Measurements from ENCODE around the gene SBNO2. TPM values are rescaled to one million over a fixed set of nuclear protein-coding genes. Genes with fewer than 3 reads are reported as not detected.

Gene SBNO2
- total RNA-seq, 1 donor from 2014 or later, result 40.9 TPM

- Mint-ChIP-seq H3K4me3 (ENCODE audit: low read depth) (no peak overlapping the region), H3K27me3 (peaks cover 12% of the 10 kb centered on the region), H3K9me3 (ENCODE audit: low read depth) (no peaks in the 10 kb centered on the region), H3K36me3 (ENCODE audit: insufficient read depth) (no peaks in the 10 kb centered on the region), H3K27ac (no peak overlapping the region), H3K4me1 (ENCODE audit: low read depth) (peaks cover 1% of the 10 kb centered on the region)
- no peak for DNase-seq (ENCODE audit: low spot score, unreplicated experiment)
- no peak for TF ChIP-seq CTCF (IDR thresholded peaks at IDR 0.05; ENCODE audit: unreplicated experiment)
Observed at GRCh38 chr19:1063030-1063908, 110.8 kb downstream of the SBNO2 start.

- peak overlapping the region; percentile 81 for H3K27ac Mint-ChIP-seq
- no peak for TF ChIP-seq CTCF (IDR thresholded peaks at IDR 0.05; ENCODE audit: unreplicated experiment)
- DNase-seq (ENCODE audit: low spot score, unreplicated experiment), result no peak
- H3K36me3 Mint-ChIP-seq (ENCODE audit: insufficient read depth), result no peaks in the 10 kb centered on the region
- no peaks in the 10 kb centered on the region for H3K9me3 Mint-ChIP-seq (ENCODE audit: low read depth)
- no peak overlapping the region for H3K4me3 Mint-ChIP-seq (ENCODE audit: low read depth)
- peaks cover 1% of the 10 kb centered on the region for H3K4me1 Mint-ChIP-seq (ENCODE audit: low read depth)
- peaks cover 12% of the 10 kb centered on the region for H3K27me3 Mint-ChIP-seq
Observed at GRCh38 chr19:1062387-1063029, 111.6 kb downstream of the SBNO2 start.

- peaks cover 1% of the 10 kb centered on the region for H3K4me1 Mint-ChIP-seq (ENCODE audit: low read depth)
- no peak for DNase-seq (ENCODE audit: low spot score, unreplicated experiment)
- no peaks in the 10 kb centered on the region for H3K9me3 Mint-ChIP-seq (ENCODE audit: low read depth)
- H3K27ac Mint-ChIP-seq, result no peak overlapping the region
- no peaks in the 10 kb centered on the region for H3K36me3 Mint-ChIP-seq (ENCODE audit: insufficient read depth)
- H3K4me3 Mint-ChIP-seq (ENCODE audit: low read depth), result no peak overlapping the region
- no peak for TF ChIP-seq CTCF (IDR thresholded peaks at IDR 0.05; ENCODE audit: unreplicated experiment)
- peaks cover 12% of the 10 kb centered on the region for H3K27me3 Mint-ChIP-seq
Observed at GRCh38 chr19:1061987-1062386, 112.1 kb downstream of the SBNO2 start.

GRCh38 chr19:1060689-1061088 is 113.4 kb downstream of the SBNO2 start:
- peaks cover 9% of the 10 kb centered on the region for H3K27me3 Mint-ChIP-seq
- DNase-seq (ENCODE audit: low spot score, unreplicated experiment), result no peak
- no peaks in the 10 kb centered on the region for H3K9me3 Mint-ChIP-seq (ENCODE audit: low read depth)
- no peak for TF ChIP-seq CTCF (IDR thresholded peaks at IDR 0.05; ENCODE audit: unreplicated experiment)
- H3K36me3 Mint-ChIP-seq (ENCODE audit: insufficient read depth), result peaks cover 7% of the 10 kb centered on the region
- no peaks in the 10 kb centered on the region for H3K4me1 Mint-ChIP-seq (ENCODE audit: low read depth)
- H3K27ac Mint-ChIP-seq, result no peak overlapping the region
- H3K4me3 Mint-ChIP-seq (ENCODE audit: low read depth), result no peak overlapping the region

- H3K9me3 Mint-ChIP-seq (ENCODE audit: low read depth), result no peaks in the 10 kb centered on the region
- H3K36me3 Mint-ChIP-seq (ENCODE audit: insufficient read depth), result peaks cover 7% of the 10 kb centered on the region
- no peak for TF ChIP-seq CTCF (IDR thresholded peaks at IDR 0.05; ENCODE audit: unreplicated experiment)
- no peaks in the 10 kb centered on the region for H3K27me3 Mint-ChIP-seq
- DNase-seq (ENCODE audit: low spot score, unreplicated experiment), result no peak
- no peak overlapping the region for H3K4me3 Mint-ChIP-seq (ENCODE audit: low read depth)
- no peak overlapping the region for H3K27ac Mint-ChIP-seq
- no peaks in the 10 kb centered on the region for H3K4me1 Mint-ChIP-seq (ENCODE audit: low read depth)
Observed at GRCh38 chr19:1058112-1058511, 116.0 kb downstream of the SBNO2 start.

Other genes with a start within 250 kb of the SBNO2 start
- 149 and 154 TPM in 2 replicates for gene ARID3A, start 248.2 kb downstream of the SBNO2 start, total RNA-seq
- 71.8 and 72.3 TPM in 2 replicates for gene WDR18, start 189.9 kb downstream of the SBNO2 start, total RNA-seq
- gene GRIN3B, start 173.8 kb downstream of the SBNO2 start, total RNA-seq, result 1.4 and 1.5 TPM in 2 replicates
- 171 and 199 TPM in 2 replicates for gene TMEM259, start 153.1 kb downstream of the SBNO2 start, total RNA-seq
- not detected in 2 replicates for gene RNU6-2, start 152.7 kb downstream of the SBNO2 start, total RNA-seq
- 225 and 226 TPM in 2 replicates for gene CNN2, start 147.7 kb downstream of the SBNO2 start, total RNA-seq
- gene ABCA7, start 134.2 kb downstream of the SBNO2 start, total RNA-seq, result 54.6 and 57.3 TPM in 2 replicates
- gene ARHGAP45, start 107.1 kb downstream of the SBNO2 start, total RNA-seq, result 6.1 and 8.1 TPM in 2 replicates
- 161 TPM in 2 replicates for gene POLR2E, start 78.9 kb downstream of the SBNO2 start, total RNA-seq
- 231 and 236 TPM in 2 replicates for gene GPX4, start 70.3 kb downstream of the SBNO2 start, total RNA-seq
- gene STK11, start 31.5 kb upstream of the SBNO2 start, total RNA-seq, result 59.3 and 61.5 TPM in 2 replicates
- gene CBARP, start 63.7 kb upstream of the SBNO2 start, total RNA-seq, result 12.4 and 13.0 TPM in 2 replicates
- 107 and 117 TPM in 2 replicates for gene ATP5F1D, start 67.5 kb upstream of the SBNO2 start, total RNA-seq
- gene MIDN, start 74.3 kb upstream of the SBNO2 start, total RNA-seq, result 187 and 193 TPM in 2 replicates
- gene CIRBP, start 95.1 kb upstream of the SBNO2 start, total RNA-seq, result 462 and 465 TPM in 2 replicates
- 30.0 and 31.8 TPM in 2 replicates for gene FAM174C, start 101.3 kb upstream of the SBNO2 start, total RNA-seq
- gene EFNA2, start 111.6 kb upstream of the SBNO2 start, total RNA-seq, result 23.8 and 26.5 TPM in 2 replicates
- gene NDUFS7, start 209.6 kb upstream of the SBNO2 start, total RNA-seq, result 56.8 and 62.4 TPM in 2 replicates
- 47.0 and 48.5 TPM in 2 replicates for gene GAMT, start 227.3 kb upstream of the SBNO2 start, total RNA-seq
- 131 and 136 TPM in 2 replicates for gene DAZAP1, start 233.3 kb upstream of the SBNO2 start, total RNA-seq